Endometrial microvascular endothelial cells (primary cell): ENCODE measurements around the gene TSPYL4. TPM values are rescaled to one million over a fixed set of nuclear protein-coding genes. Genes with fewer than 3 reads are reported as not detected.

Source experiments
- in situ Hi-C: cut with HindIII; loops from 2 replicates; pipeline ENCODE4 v1.10.0; 2017; ENCODE audit warnings: low sequenced_read_pairs, low pct_unique_long_range_greater_than_20kb; ENCODE audit errors: inconsistent ontology term
- total RNA-seq: library from RNA; depleted of rRNA; stranded (reverse); fragments of >200 nt; gene quantifications from one replicate; pipeline ENCODE4 v1.2.3, GENCODE V29; 2015; ENCODE audit errors: inconsistent ontology term

TSPYL4 gene
- total RNA-seq, 1 donor from 2014 or later = 21.4 TPM

GRCh38 chr6:116239856-116240255 is 14.0 kb downstream of the TSPYL4 start:
- in situ Hi-C loops = no loop called here

- in situ Hi-C loops = no loop called here
These were observed 14.6 kb downstream of the TSPYL4 start for GRCh38 chr6:116239256-116239655.

DNA sequence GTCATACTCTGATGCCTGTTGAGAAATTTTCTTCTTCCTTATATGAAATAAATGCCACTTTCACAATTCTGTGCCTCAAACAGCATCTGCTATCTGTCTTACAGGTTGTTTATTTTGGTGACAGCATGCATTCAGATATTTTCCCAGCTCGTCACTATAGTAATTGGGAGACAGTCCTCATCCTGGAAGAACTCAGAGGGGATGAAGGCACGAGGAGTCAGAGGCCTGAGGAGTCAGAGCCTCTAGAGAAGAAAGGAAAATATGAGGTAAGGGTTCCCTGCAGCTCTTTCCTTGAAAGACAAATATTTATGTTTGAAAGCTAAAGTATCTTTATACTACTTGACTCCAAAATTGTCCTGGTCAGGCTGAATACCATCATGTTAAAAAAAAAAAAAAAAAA is 15.8 kb downstream of the TSPYL4 start:
- in situ Hi-C loops = no loop called here

- in situ Hi-C loops = no loop called here
These were observed 19.2 kb downstream of the TSPYL4 start for GRCh38 chr6:116234689-116235088.

DNA sequence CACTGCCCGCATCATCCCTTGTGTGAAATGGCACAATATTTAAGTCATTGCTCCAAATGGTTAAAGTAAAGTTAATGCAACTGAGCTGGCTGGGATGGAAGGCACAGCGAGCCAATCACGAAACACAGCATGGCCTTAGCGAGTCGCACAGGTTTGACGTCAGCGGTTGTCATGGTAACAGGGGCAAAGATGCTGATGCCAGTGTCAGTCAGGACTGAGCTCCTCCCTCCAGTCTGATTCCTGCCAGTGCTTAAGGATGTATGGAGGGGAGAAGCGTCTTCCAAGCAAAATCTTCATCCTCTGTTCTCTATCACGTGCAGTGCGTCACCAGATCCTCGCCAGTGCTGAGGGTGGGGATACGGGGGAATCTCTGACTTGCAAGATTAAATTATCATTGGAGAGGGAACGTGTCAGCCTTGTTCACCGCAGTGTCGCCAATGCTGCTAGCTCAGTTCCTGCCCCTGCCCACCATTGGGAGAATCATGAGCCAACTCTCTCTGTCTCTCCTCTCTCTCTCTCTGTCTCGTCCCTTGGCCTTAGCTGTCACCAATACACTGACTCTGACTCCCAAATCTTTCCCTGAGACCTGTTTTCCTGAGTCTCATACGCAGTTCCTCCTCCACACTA is 24.5 kb downstream of the TSPYL4 start:
- in situ Hi-C loops = no loop called here

- in situ Hi-C loops = no loop called here
These were observed 30.5 kb downstream of the TSPYL4 start for GRCh38 chr6:116223355-116223754.

- in situ Hi-C loops = no loop called here
These were observed 32.0 kb downstream of the TSPYL4 start for GRCh38 chr6:116221911-116222310.

DNA sequence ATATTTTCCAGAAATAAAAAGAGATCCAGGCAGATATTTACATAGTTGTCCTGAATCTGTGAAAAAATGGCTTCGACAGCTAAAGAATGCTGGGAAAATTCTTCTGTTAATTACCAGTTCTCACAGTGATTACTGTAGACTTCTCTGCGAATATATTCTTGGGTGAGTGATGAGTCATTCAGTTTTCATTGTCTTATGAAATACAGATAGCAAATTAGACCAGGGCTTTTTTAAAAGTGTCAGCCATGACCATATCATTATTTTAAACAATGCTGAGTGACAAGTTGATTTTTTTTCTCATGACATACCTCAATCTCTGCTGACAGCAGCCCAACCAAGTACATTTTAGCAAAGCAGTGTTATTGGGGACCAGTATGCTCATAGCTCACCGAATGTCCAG is 32.8 kb downstream of the TSPYL4 start:
- in situ Hi-C loops = no loop called here

GRCh38 chr6:116218866-116219265 is 35.0 kb downstream of the TSPYL4 start:
- in situ Hi-C loops = no loop called here

DNA sequence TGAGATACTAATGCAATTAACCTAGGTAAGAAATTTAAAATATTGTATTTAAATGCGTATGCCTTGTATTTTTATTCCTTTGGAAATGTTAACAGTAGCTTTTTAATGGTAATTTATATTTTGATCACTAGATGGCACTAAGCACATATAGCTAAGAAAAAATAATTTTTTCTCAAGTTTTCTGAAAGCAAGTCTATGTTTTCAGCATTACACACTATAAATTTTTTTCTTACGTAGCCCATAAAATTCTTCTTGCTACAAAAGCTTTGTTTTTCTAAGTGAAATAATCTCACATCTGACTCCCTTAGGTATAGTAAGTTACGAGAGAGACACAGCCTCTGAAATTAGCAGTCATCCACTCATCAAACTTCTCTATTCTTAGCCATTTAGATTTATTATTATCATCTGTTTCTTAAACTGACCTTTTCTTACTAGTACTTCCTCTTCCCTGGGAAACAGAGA is 35.7 kb downstream of the TSPYL4 start:
- in situ Hi-C loops = no loop called here

- in situ Hi-C loops = no loop called here
These were observed 36.8 kb downstream of the TSPYL4 start for GRCh38 chr6:116217069-116217468.

DNA sequence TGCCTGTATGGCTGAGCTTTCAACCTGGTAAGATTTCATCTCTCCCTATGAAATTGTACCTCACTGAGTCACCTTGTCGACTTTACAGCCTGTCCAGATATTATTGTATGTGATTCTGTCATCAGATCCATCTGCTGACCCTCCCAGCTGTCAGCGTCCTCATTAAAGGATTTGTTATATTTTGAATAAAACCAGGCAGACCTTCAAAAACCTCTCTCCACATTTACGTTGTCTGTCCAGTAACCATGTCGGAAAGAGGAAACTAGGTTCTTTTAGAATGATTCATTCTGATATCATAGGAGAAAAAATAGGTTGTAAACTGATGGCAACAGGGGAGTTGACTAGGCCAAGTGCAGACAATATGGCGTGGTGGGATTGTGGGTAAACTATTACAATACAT is 38.5 kb downstream of the TSPYL4 start:
- in situ Hi-C loops = no loop called here

DNA sequence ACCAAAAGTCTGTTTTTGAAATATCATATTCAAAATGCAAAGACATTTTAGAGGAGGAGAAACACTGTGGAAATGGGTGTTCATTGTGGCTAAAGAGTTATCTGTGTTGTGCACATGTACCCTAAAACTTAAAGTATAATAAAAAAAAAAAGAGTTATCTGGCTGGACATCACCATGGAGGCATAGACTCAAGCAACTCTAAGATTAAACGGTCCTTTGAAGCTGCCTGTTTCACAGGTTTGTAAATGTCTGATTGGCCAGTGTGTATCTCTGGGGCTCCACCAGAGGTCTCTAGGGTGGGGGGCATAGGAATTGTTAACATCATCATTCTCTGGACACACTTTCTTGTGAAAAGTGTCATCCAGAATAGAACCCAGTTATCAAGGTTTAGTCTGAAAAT is 39.2 kb downstream of the TSPYL4 start:
- in situ Hi-C loops = no loop called here

GRCh38 chr6:116210750-116211425 is 43.0 kb downstream of the TSPYL4 start:
- in situ Hi-C loops = no loop called here

- in situ Hi-C loops = no loop called here
These were observed 43.6 kb downstream of the TSPYL4 start for GRCh38 chr6:116210316-116210715.

GRCh38 chr6:116208056-116208785 is 45.7 kb downstream of the TSPYL4 start:
- in situ Hi-C loops = no loop called here

- in situ Hi-C loops = no loop called here
These were observed 47.5 kb downstream of the TSPYL4 start for GRCh38 chr6:116206231-116206903.

DNA sequence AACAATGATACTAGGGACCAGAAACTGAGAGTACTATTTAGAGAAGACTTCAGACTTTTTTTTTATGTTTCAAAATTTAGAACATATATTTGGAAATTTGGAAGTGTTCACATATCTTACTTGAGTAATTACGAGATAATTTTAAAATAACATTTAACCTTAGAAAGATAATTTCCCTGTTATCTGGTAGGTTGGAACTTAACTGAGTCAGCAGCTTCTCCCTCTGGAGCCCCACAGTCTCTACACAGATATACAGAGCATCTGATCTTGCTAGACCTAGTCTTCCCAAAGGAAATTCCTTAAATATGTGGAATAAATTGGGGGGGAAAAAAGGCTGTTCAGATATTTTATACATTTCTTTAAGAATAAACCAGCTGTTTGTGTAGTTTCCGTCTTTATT is 48.6 kb downstream of the TSPYL4 start:
- in situ Hi-C loops = no loop called here

- in situ Hi-C loops = no loop called here
These were observed 52.3 kb downstream of the TSPYL4 start for GRCh38 chr6:116201538-116201937.
